HG02678 (cell line): ENCODE results near the gene RTF1.

Source experiments
- ATAC-seq: cut with Tn5 transposase; IDR thresholded peaks from one replicate; pipeline ENCODE4 v1.9.1; 2021; ENCODE audit warnings: mild to moderate bottlenecking, moderate library complexity; ENCODE audit not compliant: unreplicated experiment

RTF1 gene

GRCh38 chr15:41484937-41485625, 68.2 kb downstream of the RTF1 start:
- ATAC-seq = no peak

GRCh38 chr15:41486286-41486685, 69.4 kb downstream of the RTF1 start:
- no peak for ATAC-seq

- ATAC-seq = no peak
Measured at GRCh38 chr15:41487381-41487780, 70.5 kb downstream of the RTF1 start.

- ATAC-seq = no peak
Measured at GRCh38 chr15:41487802-41488201, 70.9 kb downstream of the RTF1 start.

- ATAC-seq = no peak
Measured at GRCh38 chr15:41489641-41490040, 72.7 kb downstream of the RTF1 start.

GRCh38 chr15:41490355-41490754, 73.5 kb downstream of the RTF1 start:
- ATAC-seq = no peak

GRCh38 chr15:41491889-41492288, 75.0 kb downstream of the RTF1 start:
- no peak for ATAC-seq

- ATAC-seq = no peak
Measured at GRCh38 chr15:41492597-41493204, 75.8 kb downstream of the RTF1 start.

- peak; percentile 72 for ATAC-seq
Measured at GRCh38 chr15:41493205-41493901, 76.5 kb downstream of the RTF1 start, which contains the start of gene ITPKA. Gene ITPKA (plus strand): TSS chr15:41493874. CDS start chr15:41493928, 54 bp downstream.

- peak; percentile 17 for ATAC-seq
Measured at GRCh38 chr15:41493902-41494189, 77.0 kb downstream of the RTF1 start.

- peak; percentile 15 for ATAC-seq
Measured at GRCh38 chr15:41494190-41494921, 77.5 kb downstream of the RTF1 start.

GRCh38 chr15:41494922-41495735, 78.2 kb downstream of the RTF1 start:
- no peak for ATAC-seq

GRCh38 chr15:41495736-41496599, 79.1 kb downstream of the RTF1 start:
- no peak for ATAC-seq

GRCh38 chr15:41498657-41499056, 81.8 kb downstream of the RTF1 start:
- ATAC-seq = no peak

- ATAC-seq = no peak
Measured at GRCh38 chr15:41499109-41499851, 82.4 kb downstream of the RTF1 start.

- no peak for ATAC-seq
Measured at GRCh38 chr15:41501191-41501917, 84.5 kb downstream of the RTF1 start.

GRCh38 chr15:41501931-41502794, 85.3 kb downstream of the RTF1 start:
- ATAC-seq = no peak
